ENCODE measurements around the gene ELOVL6. TPM values are rescaled to one million over a fixed set of nuclear protein-coding genes. Genes with fewer than 3 reads are reported as not detected.
A peak's percentile ranks its signal among the peaks of the same experiment; 100 is the strongest.

Gene ELOVL6
- total RNA-seq, 1 donor from 2014 or later, result 51.6 TPM

GRCh38 chr4:110099638-110100037, 98.8 kb downstream of the ELOVL6 start:
- DNase-seq (ENCODE audit: extremely low spot score, unreplicated experiment), result no peak
- Mint-ChIP-seq H3K36me3 (peaks cover 21% of the 10 kb centered on the region), H3K4me3 (no peak overlapping the region), H3K27ac (no peak overlapping the region), H3K27me3 (no peaks in the 10 kb centered on the region), H3K9me3 (no peaks in the 10 kb centered on the region), H3K4me1 (ENCODE audit: unreplicated experiment) (peaks cover 4% of the 10 kb centered on the region)
- TF ChIP-seq CTCF (conservative IDR thresholded peaks at IDR 0.05), result no peak

- no peak for DNase-seq (ENCODE audit: extremely low spot score, unreplicated experiment)
- Mint-ChIP-seq H3K9me3 (no peaks in the 10 kb centered on the region), H3K4me1 (ENCODE audit: unreplicated experiment) (peaks cover 7% of the 10 kb centered on the region), H3K4me3 (peak overlapping the region; percentile 23), H3K27ac (no peak overlapping the region), H3K36me3 (peaks cover 20% of the 10 kb centered on the region), H3K27me3 (no peaks in the 10 kb centered on the region)
- no peak for TF ChIP-seq CTCF (conservative IDR thresholded peaks at IDR 0.05)
Measured at GRCh38 chr4:110096405-110096804, 102.0 kb downstream of the ELOVL6 start.

DNA sequence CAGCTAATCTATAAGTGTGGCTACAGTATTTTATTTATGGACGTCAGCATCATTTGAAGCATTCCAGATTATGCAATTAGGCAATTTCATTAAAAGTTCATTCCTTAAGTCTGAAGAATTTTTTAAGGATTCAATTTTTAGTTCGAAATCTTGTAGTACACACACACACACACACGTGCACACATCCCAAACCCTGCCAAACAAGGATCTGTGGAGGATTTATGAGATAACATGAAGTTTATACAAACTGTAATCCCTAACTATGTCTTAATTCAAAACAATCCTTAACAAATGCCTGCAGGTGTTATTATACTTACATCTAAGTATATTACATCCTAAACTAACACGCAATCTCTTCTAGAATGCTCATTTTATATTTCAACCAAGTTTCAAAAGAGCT, 105.8 kb downstream of the ELOVL6 start:
- H3K27ac Mint-ChIP-seq, result no peak overlapping the region

DNA sequence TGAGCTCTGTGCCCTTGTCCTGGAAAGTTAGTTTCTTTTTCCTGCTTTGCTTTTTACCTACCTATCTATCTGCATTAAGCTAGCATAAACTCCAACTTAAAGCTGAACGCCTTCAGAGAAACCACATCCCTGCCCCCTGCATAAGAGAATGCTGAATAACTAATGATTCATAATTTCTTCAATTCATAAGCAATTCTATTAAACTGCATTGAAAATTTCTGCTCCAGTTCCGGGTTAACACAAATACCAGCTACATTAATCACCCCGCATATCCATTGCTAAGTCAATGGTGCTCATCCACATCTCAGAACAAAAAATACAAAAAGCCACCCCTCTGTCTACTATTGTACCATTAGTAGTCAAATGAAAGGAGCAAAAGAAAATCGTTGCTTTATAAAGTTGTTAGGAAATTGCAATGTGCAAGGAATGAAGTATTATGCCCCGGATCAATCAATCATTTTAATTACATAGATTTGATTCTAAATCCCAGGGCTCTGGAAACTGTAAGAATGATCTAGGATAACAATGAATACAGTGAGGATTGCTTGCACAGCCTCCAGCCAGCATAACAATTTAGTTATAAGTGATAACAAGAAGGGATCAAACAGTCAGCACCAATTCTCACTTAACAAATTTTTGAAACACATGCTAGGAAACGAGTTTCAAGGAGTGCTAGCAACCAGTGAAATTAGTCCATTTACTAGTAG, 106.8 kb downstream of the ELOVL6 start:
- H3K4me1 Mint-ChIP-seq (ENCODE audit: unreplicated experiment), result peaks cover 14% of the 10 kb centered on the region
- no peak overlapping the region for H3K27ac Mint-ChIP-seq
- DNase-seq (ENCODE audit: extremely low spot score, unreplicated experiment), result no peak
- no peaks in the 10 kb centered on the region for H3K9me3 Mint-ChIP-seq
- TF ChIP-seq CTCF (conservative IDR thresholded peaks at IDR 0.05), result no peak
- H3K27me3 Mint-ChIP-seq, result no peaks in the 10 kb centered on the region
- no peak overlapping the region for H3K4me3 Mint-ChIP-seq
- peaks cover 19% of the 10 kb centered on the region for H3K36me3 Mint-ChIP-seq

More for the DNA sequence above, 105.8 kb downstream of the ELOVL6 start:
- no peaks in the 10 kb centered on the region for H3K27me3 Mint-ChIP-seq
- no peak overlapping the region for H3K4me3 Mint-ChIP-seq
- DNase-seq (ENCODE audit: extremely low spot score, unreplicated experiment), result no peak
- no peaks in the 10 kb centered on the region for H3K9me3 Mint-ChIP-seq
- H3K36me3 Mint-ChIP-seq, result peaks cover 19% of the 10 kb centered on the region
- no peak for TF ChIP-seq CTCF (conservative IDR thresholded peaks at IDR 0.05)
- H3K4me1 Mint-ChIP-seq (ENCODE audit: unreplicated experiment), result peaks cover 8% of the 10 kb centered on the region

DNA sequence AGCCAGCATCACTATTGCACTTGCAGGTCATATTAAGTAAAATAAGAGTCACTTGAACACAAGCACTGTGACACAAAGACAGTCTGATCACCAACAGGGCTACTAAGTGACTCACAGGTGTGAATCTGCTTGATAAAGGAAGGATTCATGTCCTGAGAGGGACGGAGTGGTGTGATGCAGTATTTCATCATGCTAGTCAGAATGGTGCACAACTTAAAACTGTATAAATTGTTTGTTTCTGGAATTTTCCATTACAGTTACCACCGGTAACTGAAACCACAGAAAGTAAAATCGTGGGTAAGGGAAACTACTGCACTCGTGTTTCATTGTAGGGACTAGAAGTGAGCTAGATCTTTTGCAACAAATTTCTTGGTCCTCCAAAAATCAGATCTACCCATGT, 109.7 kb downstream of the ELOVL6 start:
- Mint-ChIP-seq H3K27ac (no peak overlapping the region), H3K36me3 (peaks cover 5% of the 10 kb centered on the region), H3K9me3 (no peaks in the 10 kb centered on the region), H3K27me3 (no peaks in the 10 kb centered on the region), H3K4me1 (ENCODE audit: unreplicated experiment) (peaks cover 11% of the 10 kb centered on the region), H3K4me3 (no peak overlapping the region)
- no peak for TF ChIP-seq CTCF (conservative IDR thresholded peaks at IDR 0.05)
- DNase-seq (ENCODE audit: extremely low spot score, unreplicated experiment), result no peak

Measured in type B pancreatic cell (in vitro differentiated cells).